HEK293 (cell line): ENCODE results near the gene ATP6V1B1.

ENCODE experiments used
- YY1 ChIP-seq: fragments of 450-650 bp; formaldehyde crosslinking; IDR thresholded peaks from 2 replicates; pipeline ENCODE4 v1.5.1; 2018; ENCODE audit warnings: missing biosample characterization, missing genetic modification characterization
- YY2 ChIP-seq: fragments of 450-650 bp; formaldehyde crosslinking; IDR thresholded peaks from 2 replicates; pipeline ENCODE4 v1.5.1; 2016; ENCODE audit warnings: missing biosample characterization, missing genetic modification characterization
- ZNF133 ChIP-seq: fragments of 450-650 bp; formaldehyde crosslinking; IDR thresholded peaks from 2 replicates; pipeline ENCODE4 v1.5.1; 2016; ENCODE audit warnings: missing biosample characterization, missing genetic modification characterization
- ZNF629 ChIP-seq: fragments of 450-650 bp; formaldehyde crosslinking; IDR thresholded peaks from 2 replicates; pipeline ENCODE4 v1.5.1; 2017; ENCODE audit warnings: missing biosample characterization, missing genetic modification characterization
- ZNF792 ChIP-seq: fragments of 450-650 bp; formaldehyde crosslinking; IDR thresholded peaks from 2 replicates; pipeline ENCODE4 v1.5.1; 2016; ENCODE audit warnings: missing biosample characterization, missing genetic modification characterization
- TF ChIP-seq, protein P1 (sequence below): fragments of 450-650 bp; formaldehyde crosslinking; IDR thresholded peaks from 2 replicates; pipeline ENCODE4 v1.5.1; 2016; ENCODE audit warnings: missing biosample characterization, missing genetic modification characterization
- TF ChIP-seq, protein P2 (sequence below): fragments of 450-650 bp; formaldehyde crosslinking; IDR thresholded peaks from 2 replicates; pipeline ENCODE4 v1.5.1; 2016; ENCODE audit warnings: missing biosample characterization, missing genetic modification characterization
- TF ChIP-seq, protein P3 (sequence below): fragments of 450-650 bp; formaldehyde crosslinking; IDR thresholded peaks from 2 replicates; pipeline ENCODE4 v1.5.1; 2016; ENCODE audit warnings: missing biosample characterization, missing genetic modification characterization
- TF ChIP-seq, protein P4 (sequence below): fragments of 450-650 bp; formaldehyde crosslinking; IDR thresholded peaks from 2 replicates; pipeline ENCODE4 v1.5.1; 2016; ENCODE audit warnings: missing biosample characterization, missing genetic modification characterization, low read depth
- TF ChIP-seq, protein P5 (sequence below): fragments of 450-650 bp; formaldehyde crosslinking; IDR thresholded peaks from 2 replicates; pipeline ENCODE4 v1.5.1; 2017; ENCODE audit warnings: missing biosample characterization, missing genetic modification characterization
- TF ChIP-seq, protein P6 (sequence below): fragments of 450-650 bp; formaldehyde crosslinking; IDR thresholded peaks from 2 replicates; pipeline ENCODE4 v1.5.1; 2016; ENCODE audit warnings: missing biosample characterization, missing genetic modification characterization

DNA sequence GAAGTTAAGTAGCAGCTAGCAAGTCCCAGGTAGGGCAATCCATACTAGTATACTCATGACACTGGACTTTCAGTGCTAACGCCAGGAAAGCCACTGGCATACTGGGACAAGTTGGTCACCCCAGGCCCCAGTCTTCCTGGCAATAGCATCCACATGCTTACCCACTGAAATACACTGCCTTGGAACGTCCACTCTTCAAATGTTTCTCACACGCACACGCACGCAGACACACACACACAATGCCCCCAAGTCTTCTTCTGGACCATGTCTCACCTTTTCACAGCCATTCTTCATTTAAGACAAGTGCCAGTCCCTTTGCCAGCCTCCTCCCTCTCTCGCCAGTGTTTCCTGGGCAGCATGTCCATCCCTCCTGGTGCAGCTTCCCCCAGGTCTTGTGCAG, 67.7 kb downstream of the ATP6V1B1 start:
- TF ChIP-seq, protein P1, sequence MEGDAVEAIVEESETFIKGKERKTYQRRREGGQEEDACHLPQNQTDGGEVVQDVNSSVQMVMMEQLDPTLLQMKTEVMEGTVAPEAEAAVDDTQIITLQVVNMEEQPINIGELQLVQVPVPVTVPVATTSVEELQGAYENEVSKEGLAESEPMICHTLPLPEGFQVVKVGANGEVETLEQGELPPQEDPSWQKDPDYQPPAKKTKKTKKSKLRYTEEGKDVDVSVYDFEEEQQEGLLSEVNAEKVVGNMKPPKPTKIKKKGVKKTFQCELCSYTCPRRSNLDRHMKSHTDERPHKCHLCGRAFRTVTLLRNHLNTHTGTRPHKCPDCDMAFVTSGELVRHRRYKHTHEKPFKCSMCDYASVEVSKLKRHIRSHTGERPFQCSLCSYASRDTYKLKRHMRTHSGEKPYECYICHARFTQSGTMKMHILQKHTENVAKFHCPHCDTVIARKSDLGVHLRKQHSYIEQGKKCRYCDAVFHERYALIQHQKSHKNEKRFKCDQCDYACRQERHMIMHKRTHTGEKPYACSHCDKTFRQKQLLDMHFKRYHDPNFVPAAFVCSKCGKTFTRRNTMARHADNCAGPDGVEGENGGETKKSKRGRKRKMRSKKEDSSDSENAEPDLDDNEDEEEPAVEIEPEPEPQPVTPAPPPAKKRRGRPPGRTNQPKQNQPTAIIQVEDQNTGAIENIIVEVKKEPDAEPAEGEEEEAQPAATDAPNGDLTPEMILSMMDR (tag by site-specific recombination), result no peak
- TF ChIP-seq, protein P2, sequence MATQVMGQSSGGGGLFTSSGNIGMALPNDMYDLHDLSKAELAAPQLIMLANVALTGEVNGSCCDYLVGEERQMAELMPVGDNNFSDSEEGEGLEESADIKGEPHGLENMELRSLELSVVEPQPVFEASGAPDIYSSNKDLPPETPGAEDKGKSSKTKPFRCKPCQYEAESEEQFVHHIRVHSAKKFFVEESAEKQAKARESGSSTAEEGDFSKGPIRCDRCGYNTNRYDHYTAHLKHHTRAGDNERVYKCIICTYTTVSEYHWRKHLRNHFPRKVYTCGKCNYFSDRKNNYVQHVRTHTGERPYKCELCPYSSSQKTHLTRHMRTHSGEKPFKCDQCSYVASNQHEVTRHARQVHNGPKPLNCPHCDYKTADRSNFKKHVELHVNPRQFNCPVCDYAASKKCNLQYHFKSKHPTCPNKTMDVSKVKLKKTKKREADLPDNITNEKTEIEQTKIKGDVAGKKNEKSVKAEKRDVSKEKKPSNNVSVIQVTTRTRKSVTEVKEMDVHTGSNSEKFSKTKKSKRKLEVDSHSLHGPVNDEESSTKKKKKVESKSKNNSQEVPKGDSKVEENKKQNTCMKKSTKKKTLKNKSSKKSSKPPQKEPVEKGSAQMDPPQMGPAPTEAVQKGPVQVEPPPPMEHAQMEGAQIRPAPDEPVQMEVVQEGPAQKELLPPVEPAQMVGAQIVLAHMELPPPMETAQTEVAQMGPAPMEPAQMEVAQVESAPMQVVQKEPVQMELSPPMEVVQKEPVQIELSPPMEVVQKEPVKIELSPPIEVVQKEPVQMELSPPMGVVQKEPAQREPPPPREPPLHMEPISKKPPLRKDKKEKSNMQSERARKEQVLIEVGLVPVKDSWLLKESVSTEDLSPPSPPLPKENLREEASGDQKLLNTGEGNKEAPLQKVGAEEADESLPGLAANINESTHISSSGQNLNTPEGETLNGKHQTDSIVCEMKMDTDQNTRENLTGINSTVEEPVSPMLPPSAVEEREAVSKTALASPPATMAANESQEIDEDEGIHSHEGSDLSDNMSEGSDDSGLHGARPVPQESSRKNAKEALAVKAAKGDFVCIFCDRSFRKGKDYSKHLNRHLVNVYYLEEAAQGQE (tag by site-specific recombination), result no peak
- TF ChIP-seq, protein P3, sequence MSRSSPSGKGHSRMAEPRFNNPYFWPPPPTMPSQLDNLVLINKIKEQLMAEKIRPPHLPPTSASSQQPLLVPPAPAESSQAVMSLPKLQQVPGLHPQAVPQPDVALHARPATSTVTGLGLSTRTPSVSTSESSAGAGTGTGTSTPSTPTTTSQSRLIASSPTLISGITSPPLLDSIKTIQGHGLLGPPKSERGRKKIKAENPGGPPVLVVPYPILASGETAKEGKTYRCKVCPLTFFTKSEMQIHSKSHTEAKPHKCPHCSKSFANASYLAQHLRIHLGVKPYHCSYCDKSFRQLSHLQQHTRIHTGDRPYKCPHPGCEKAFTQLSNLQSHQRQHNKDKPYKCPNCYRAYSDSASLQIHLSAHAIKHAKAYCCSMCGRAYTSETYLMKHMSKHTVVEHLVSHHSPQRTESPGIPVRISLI (tag by site-specific recombination), result no peak
- TF ChIP-seq, protein P4, sequence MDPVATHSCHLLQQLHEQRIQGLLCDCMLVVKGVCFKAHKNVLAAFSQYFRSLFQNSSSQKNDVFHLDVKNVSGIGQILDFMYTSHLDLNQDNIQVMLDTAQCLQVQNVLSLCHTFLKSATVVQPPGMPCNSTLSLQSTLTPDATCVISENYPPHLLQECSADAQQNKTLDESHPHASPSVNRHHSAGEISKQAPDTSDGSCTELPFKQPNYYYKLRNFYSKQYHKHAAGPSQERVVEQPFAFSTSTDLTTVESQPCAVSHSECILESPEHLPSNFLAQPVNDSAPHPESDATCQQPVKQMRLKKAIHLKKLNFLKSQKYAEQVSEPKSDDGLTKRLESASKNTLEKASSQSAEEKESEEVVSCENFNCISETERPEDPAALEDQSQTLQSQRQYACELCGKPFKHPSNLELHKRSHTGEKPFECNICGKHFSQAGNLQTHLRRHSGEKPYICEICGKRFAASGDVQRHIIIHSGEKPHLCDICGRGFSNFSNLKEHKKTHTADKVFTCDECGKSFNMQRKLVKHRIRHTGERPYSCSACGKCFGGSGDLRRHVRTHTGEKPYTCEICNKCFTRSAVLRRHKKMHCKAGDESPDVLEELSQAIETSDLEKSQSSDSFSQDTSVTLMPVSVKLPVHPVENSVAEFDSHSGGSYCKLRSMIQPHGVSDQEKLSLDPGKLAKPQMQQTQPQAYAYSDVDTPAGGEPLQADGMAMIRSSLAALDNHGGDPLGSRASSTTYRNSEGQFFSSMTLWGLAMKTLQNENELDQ (tag by site-specific recombination), result no peak
- TF ChIP-seq YY2 (tag by site-specific recombination) (no peak), ZNF792 (no peak), YY1 (tag by site-specific recombination) (no peak), ZNF629 (tag by site-specific recombination) (no peak), ZNF133 (tag by site-specific recombination) (no peak)
- TF ChIP-seq, protein P5, sequence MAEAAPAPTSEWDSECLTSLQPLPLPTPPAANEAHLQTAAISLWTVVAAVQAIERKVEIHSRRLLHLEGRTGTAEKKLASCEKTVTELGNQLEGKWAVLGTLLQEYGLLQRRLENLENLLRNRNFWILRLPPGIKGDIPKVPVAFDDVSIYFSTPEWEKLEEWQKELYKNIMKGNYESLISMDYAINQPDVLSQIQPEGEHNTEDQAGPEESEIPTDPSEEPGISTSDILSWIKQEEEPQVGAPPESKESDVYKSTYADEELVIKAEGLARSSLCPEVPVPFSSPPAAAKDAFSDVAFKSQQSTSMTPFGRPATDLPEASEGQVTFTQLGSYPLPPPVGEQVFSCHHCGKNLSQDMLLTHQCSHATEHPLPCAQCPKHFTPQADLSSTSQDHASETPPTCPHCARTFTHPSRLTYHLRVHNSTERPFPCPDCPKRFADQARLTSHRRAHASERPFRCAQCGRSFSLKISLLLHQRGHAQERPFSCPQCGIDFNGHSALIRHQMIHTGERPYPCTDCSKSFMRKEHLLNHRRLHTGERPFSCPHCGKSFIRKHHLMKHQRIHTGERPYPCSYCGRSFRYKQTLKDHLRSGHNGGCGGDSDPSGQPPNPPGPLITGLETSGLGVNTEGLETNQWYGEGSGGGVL (tag by site-specific recombination), result no peak
- TF ChIP-seq, protein P6, sequence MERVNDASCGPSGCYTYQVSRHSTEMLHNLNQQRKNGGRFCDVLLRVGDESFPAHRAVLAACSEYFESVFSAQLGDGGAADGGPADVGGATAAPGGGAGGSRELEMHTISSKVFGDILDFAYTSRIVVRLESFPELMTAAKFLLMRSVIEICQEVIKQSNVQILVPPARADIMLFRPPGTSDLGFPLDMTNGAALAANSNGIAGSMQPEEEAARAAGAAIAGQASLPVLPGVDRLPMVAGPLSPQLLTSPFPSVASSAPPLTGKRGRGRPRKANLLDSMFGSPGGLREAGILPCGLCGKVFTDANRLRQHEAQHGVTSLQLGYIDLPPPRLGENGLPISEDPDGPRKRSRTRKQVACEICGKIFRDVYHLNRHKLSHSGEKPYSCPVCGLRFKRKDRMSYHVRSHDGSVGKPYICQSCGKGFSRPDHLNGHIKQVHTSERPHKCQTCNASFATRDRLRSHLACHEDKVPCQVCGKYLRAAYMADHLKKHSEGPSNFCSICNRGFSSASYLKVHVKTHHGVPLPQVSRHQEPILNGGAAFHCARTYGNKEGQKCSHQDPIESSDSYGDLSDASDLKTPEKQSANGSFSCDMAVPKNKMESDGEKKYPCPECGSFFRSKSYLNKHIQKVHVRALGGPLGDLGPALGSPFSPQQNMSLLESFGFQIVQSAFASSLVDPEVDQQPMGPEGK (tag by site-specific recombination), result no peak
